Activated naive CD4-positive, alpha-beta T cell treated with anti-CD3 and anti-CD28 coated beads, Interleukin-2, amount 10 ng/mL, durations not matched to agents 7 days and 5 days (primary cell): Measurements from ENCODE around the gene RAD51B.
A peak's percentile ranks its signal among the peaks of the same experiment; 100 is the strongest.

Experiments
- CTCF ChIA-PET: fragments of 350-600 bp; sonication (Branson Sonifier 250); formaldehyde crosslinking; loops from one replicate; lab custom pipeline; 2021; ENCODE audit warnings: antibody characterized with exemption; lab: Charles Lee
- DNase-seq: peaks from one replicate; pipeline ENCODE4 v3.0.0-alpha.2; 2020
- H3K27ac Mint-ChIP-seq: one replicate; pipeline ENCODE4 v1.8.0; 2021; ENCODE audit warnings: mild to moderate bottlenecking, moderate library complexity, mixed read lengths
- H3K27me3 Mint-ChIP-seq: one replicate; pipeline ENCODE4 v1.8.0; 2021; ENCODE audit warnings: mild to moderate bottlenecking, mixed read lengths
- H3K36me3 Mint-ChIP-seq: one replicate; pipeline ENCODE4 v1.8.0; 2021; ENCODE audit warnings: mixed read lengths
- H3K4me1 Mint-ChIP-seq: one replicate; pipeline ENCODE4 v1.8.0; 2021; ENCODE audit warnings: mixed read lengths
- H3K4me3 Mint-ChIP-seq: one replicate; pipeline ENCODE4 v1.8.0; 2021; ENCODE audit warnings: mild to moderate bottlenecking, moderate library complexity, mixed read lengths
- H3K9me3 Mint-ChIP-seq: one replicate; pipeline ENCODE4 v1.8.0; 2021; ENCODE audit warnings: mixed read lengths

Gene RAD51B

GRCh38 chr14:67819563-67820421 is at the start of gene RAD51B:
Gene RAD51B (plus strand): TSS chr14:67819779.
- no peaks in the 10 kb centered on the region for H3K36me3 Mint-ChIP-seq
- peaks cover 55% of the 10 kb centered on the region for H3K4me1 Mint-ChIP-seq
- H3K27ac Mint-ChIP-seq, result peak within 1 kb of the TSS; percentile 92
- CTCF ChIA-PET, result no interaction called here
- peak within 1 kb of the TSS; percentile 94 for H3K4me3 Mint-ChIP-seq
- H3K27me3 Mint-ChIP-seq, result no peaks in the 10 kb centered on the region
- peak; percentile 91 for DNase-seq
- no peaks in the 10 kb centered on the region for H3K9me3 Mint-ChIP-seq

DNA sequence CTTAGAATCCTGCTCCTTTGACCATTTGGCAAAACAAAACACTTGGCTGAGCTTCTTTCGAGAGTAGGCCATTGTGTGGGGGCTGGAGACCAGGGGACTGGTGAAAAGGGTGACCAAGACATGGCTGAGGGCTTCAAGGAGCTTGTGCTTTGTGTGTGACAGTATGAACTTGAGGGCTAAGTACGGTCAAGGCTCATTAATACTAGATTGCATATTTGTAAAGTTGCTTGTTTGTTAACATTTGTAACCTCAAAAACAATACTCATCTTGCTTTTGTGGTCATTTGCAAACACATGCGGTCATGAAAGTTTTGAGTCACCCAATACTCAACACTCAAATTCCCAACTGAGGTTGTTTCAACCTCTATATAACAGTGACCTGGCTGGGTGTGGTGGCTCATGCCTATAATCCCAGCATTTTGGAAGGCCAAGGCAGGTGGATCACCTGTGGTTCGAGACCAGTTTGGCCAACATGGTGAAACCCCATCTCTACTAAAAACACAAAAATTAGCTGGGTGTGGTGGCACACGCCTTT is 45.7 kb upstream of the RAD51B start:
- CTCF ChIA-PET, result no interaction called here
- Mint-ChIP-seq H3K27ac (no peak overlapping the region), H3K36me3 (peaks cover 51% of the 10 kb centered on the region), H3K4me3 (no peak overlapping the region), H3K9me3 (no peaks in the 10 kb centered on the region), H3K4me1 (no peaks in the 10 kb centered on the region), H3K27me3 (no peaks in the 10 kb centered on the region)
- DNase-seq, result no peak

DNA sequence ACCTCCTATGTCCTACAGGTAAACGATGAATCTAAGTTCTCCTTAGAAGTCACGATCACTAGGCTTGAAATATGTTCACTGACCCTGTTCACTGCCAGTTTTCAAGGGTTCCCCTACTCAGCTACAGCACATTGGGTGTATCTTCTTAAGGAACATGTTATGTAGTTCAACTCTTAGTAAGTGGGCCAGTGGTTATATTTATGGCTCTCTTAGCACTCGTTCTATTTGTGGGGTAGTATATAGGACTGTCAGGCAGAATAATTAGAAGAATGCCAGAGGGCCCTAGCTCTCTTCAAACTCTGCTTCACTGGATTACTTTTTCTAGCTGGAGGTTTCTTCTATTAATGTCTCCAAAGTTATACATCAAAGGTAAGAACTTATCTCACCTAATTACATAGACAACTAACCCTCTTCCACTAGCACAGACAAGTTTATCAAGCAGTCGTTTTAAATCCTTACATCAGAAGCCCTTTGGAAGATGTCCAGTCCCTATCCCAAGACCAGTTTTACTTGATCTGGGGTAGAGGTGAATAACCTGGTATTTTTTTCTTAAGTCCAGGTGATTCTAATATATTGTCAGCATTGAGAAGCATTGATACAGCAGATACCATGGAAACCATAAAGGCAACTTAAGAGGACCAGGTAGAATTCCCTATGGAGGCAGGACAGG is 42.8 kb upstream of the RAD51B start:
- H3K36me3 Mint-ChIP-seq, result peaks cover 51% of the 10 kb centered on the region
- no peak overlapping the region for H3K4me3 Mint-ChIP-seq
- H3K27me3 Mint-ChIP-seq, result no peaks in the 10 kb centered on the region
- no peak overlapping the region for H3K27ac Mint-ChIP-seq
- no peaks in the 10 kb centered on the region for H3K9me3 Mint-ChIP-seq
- CTCF ChIA-PET, result no interaction called here
- DNase-seq, result no peak
- no peaks in the 10 kb centered on the region for H3K4me1 Mint-ChIP-seq

DNA sequence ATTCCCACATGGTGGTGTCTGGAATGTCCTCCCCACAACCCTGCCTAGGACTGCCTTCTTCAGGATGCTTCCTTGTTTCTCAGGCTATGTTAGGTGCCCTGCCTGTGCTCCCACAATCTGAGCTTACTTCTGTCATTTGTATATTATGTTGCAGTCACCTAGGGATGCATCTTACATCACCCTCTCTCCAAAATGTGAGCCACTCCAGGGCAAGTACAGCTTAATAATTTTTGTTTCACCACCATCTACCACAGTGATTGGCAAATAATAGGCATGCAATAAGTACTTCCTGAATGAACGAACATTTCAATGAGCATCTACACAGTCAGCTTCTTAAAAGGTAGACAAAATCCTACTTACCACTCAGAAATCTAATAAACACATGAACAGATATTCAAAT is 40.8 kb upstream of the RAD51B start:
- H3K4me3 Mint-ChIP-seq, result no peak overlapping the region
- DNase-seq, result no peak
- peaks cover 42% of the 10 kb centered on the region for H3K36me3 Mint-ChIP-seq
- H3K27ac Mint-ChIP-seq, result no peak overlapping the region
- H3K9me3 Mint-ChIP-seq, result no peaks in the 10 kb centered on the region
- no peaks in the 10 kb centered on the region for H3K4me1 Mint-ChIP-seq
- CTCF ChIA-PET, result interaction anchor here (1.3 kb wide), 1 partner anchor 11 kb away, joined by 3 read pairs; no protein-coding TSS in a partner anchor
- no peaks in the 10 kb centered on the region for H3K27me3 Mint-ChIP-seq

DNA sequence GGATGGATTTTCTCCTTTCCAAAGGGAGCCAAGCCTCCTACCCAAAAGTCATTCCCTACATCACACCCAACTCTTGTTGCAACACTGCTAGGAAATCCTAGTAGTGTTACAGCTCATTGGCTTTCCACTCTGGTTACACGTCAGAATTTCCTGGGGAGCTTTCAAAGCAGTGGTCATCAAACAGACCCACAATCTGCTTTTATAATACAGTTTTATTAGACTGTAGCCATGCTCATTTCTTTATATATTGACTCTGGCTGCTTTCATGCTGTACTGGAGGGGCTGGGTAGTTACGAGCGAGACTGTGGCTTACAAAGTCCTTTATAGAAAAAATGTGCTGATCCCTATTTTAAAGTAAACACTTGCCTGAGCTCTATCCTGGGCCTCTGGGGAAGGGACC is 37.5 kb upstream of the RAD51B start:
- Mint-ChIP-seq H3K4me1 (no peaks in the 10 kb centered on the region), H3K9me3 (no peaks in the 10 kb centered on the region), H3K4me3 (no peak overlapping the region), H3K27ac (no peak overlapping the region), H3K36me3 (peaks cover 44% of the 10 kb centered on the region), H3K27me3 (no peaks in the 10 kb centered on the region)
- CTCF ChIA-PET, result no interaction called here
- no peak for DNase-seq

DNA sequence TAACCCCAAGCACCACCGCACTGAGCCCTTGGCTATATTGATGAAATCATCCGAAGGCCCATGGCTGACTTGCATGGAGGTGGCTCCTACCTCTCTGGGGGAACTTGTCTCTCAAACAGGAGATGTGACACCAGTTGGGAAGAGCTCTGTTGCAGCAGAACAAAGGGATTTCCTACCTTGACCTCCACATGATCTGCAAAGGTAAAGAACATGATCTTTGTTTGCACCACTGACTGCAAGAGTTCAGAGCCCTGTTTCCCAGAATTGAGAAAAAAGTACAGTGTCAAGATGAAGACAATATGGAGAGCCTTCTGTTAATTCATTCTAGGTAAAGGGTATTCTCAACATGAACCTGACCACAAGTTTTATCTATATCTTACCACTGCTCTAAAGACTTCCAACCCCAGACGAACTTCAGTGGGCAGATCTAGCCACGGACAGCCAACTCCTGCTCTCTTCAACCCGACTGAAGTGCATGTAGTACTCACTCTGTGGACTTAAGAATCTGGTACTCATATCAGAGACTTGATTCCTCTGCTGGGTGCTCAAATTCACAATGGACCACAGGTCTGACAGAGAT is 35.2 kb upstream of the RAD51B start:
- no peak overlapping the region for H3K4me3 Mint-ChIP-seq
- H3K27ac Mint-ChIP-seq, result no peak overlapping the region
- no peaks in the 10 kb centered on the region for H3K27me3 Mint-ChIP-seq
- H3K9me3 Mint-ChIP-seq, result no peaks in the 10 kb centered on the region
- no peak for DNase-seq
- CTCF ChIA-PET, result no interaction called here
- peaks cover 47% of the 10 kb centered on the region for H3K36me3 Mint-ChIP-seq
- H3K4me1 Mint-ChIP-seq, result no peaks in the 10 kb centered on the region

DNA sequence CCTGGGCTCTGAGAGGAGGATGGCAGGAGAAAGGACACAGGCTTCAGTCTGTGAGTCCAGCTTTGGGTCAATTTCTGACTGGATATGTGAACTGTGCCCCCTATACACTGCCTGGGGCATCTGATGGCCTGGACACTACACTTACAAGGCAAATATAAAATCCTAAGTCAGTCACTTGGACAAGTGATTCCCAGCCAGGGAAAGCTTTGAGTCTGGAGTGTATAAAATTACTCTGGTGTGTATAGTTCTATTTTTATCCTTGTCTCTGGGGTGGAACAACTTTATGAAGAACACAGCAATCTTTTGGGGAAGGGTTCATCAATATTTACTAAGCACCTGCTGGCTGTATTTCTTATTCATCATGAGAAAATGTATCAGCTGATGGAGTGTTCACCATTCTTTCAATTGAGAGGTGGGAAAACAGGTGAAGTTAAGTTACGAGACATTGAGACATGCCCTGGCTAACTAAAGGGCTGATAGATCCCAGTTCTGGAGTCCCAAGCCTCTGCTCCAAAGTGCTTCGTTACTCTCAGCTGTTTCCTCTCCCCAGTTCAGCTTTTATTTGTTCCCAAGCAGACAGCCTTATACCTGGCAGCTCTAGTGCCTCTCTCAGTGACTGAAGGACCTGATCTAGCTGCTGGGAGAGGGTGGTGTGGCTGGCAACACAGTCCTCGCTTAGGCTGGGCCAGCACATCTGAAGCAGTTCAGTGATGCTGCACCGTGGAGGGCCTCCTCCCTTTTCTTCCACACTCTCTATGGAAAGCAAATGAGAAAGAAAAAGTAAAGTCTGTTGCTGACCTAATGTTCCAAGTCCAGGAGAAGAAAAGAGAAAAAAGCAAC is 34.1 kb upstream of the RAD51B start:
- Mint-ChIP-seq H3K4me1 (no peaks in the 10 kb centered on the region), H3K27me3 (no peaks in the 10 kb centered on the region), H3K36me3 (peaks cover 51% of the 10 kb centered on the region), H3K4me3 (no peak overlapping the region), H3K27ac (no peak overlapping the region), H3K9me3 (no peaks in the 10 kb centered on the region)
- CTCF ChIA-PET, result no interaction called here
- no peak for DNase-seq

DNA sequence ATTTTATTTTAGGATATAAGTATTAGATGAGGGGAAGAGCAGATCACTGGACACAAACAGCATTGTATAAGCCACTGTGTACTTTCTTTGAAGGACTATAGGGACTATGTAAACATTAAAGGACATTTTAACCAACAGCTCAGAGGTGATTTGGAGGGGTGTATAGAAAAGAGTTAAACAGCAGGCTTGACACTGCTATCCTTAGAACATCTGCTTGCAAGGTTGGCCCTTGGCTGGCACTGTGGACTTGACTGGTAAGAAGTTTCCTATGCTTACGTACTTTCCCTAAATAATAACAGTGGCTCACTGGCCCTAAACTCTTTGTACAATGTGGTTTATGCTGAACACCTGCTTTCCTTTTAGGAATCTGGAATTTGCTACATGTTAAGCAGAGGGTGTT is 31.9 kb upstream of the RAD51B start:
- H3K4me3 Mint-ChIP-seq, result no peak overlapping the region
- CTCF ChIA-PET, result no interaction called here
- H3K4me1 Mint-ChIP-seq, result no peaks in the 10 kb centered on the region
- H3K36me3 Mint-ChIP-seq, result peaks cover 47% of the 10 kb centered on the region
- no peak overlapping the region for H3K27ac Mint-ChIP-seq
- DNase-seq, result no peak
- H3K27me3 Mint-ChIP-seq, result no peaks in the 10 kb centered on the region
- no peaks in the 10 kb centered on the region for H3K9me3 Mint-ChIP-seq

DNA sequence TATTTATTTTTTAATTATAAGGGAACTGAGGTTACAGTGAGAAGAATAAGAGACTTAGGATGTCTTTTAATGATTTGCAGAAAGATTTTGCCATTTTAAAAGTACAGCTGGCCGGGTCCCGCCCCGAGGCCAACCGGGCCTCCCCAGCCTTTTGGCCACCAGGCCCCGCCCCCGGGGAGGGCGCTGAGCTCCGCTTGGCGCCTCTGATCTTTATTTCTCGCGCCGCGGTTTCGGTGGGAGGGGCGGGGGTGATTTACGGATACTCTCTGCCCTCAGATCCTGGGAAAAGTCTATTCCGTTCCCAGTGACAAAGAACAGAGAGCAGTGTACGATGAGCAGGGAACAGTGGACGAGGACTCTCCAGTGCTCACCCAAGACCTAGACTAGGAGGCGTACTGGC is 20.8 kb upstream of the RAD51B start:
- CTCF ChIA-PET, result no interaction called here
- no peaks in the 10 kb centered on the region for H3K9me3 Mint-ChIP-seq
- H3K27me3 Mint-ChIP-seq, result no peaks in the 10 kb centered on the region
- peaks cover 33% of the 10 kb centered on the region for H3K36me3 Mint-ChIP-seq
- no peaks in the 10 kb centered on the region for H3K4me1 Mint-ChIP-seq
- no peak for DNase-seq
- H3K27ac Mint-ChIP-seq, result no peak overlapping the region
- no peak overlapping the region for H3K4me3 Mint-ChIP-seq

- H3K4me3 Mint-ChIP-seq, result no peak overlapping the region
Measured at GRCh38 chr14:67800743-67801142, 18.8 kb upstream of the RAD51B start.

DNA sequence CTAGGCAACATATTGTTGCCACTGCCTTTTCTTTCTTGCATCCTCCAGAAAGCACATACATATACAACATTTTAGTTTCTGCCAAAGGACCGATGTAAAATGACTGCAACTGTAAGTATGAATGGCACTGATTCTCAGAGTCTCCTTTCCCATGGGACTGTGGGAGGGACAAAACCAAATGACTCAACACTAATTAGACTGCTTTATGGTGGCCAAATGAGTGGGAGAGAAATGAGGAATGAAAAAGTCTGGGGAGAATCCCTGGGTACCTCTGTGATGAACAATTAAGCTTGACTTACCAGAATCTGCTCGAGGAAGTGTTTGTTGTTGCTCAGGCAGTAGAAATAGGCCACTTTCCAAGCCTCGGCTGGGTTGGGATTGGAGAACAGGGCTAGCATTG is 13.3 kb upstream of the RAD51B start:
- no peaks in the 10 kb centered on the region for H3K9me3 Mint-ChIP-seq
- no peaks in the 10 kb centered on the region for H3K4me1 Mint-ChIP-seq
- H3K27ac Mint-ChIP-seq, result no peak overlapping the region
- no peak overlapping the region for H3K4me3 Mint-ChIP-seq
- CTCF ChIA-PET, result interaction anchor here (0.6 to 1.2 kb wide), 2 partner anchors 10 to 1038 kb away, joined by 3 to 4 read pairs; partner anchors contain the start of gene ZFYVE26
- DNase-seq, result no peak
- H3K27me3 Mint-ChIP-seq, result no peaks in the 10 kb centered on the region
- H3K36me3 Mint-ChIP-seq, result peaks cover 35% of the 10 kb centered on the region

More at GRCh38 chr14:67800743-67801142, 18.8 kb upstream of the RAD51B start:
- Mint-ChIP-seq H3K27me3 (no peaks in the 10 kb centered on the region), H3K4me1 (no peaks in the 10 kb centered on the region), H3K9me3 (no peaks in the 10 kb centered on the region), H3K36me3 (peaks cover 41% of the 10 kb centered on the region), H3K27ac (no peak overlapping the region)
- CTCF ChIA-PET, result no interaction called here
- DNase-seq, result no peak

DNA sequence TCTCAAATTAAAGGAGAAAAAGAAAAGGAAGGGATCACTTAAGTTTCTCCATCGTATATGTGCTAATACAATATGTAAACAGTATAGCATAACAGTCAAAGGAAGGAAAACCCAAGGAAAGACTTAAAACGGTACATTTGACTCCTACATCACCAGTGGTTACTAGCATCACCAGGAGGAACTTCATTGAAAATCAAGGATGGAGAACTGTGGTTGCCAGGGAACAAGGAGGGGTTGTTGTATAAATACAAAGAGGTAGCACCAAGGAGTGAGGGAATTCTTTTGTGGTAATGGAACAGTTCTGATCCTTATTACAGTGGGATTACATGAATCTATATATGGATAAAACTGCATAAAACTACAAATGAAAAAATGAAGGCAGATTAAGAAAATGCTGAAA is 4.8 kb upstream of the RAD51B start:
- H3K4me3 Mint-ChIP-seq, result peak overlapping the region; percentile 93
- H3K27me3 Mint-ChIP-seq, result no peaks in the 10 kb centered on the region
- no peak overlapping the region for H3K27ac Mint-ChIP-seq
- peaks cover 51% of the 10 kb centered on the region for H3K4me1 Mint-ChIP-seq
- peaks cover 8% of the 10 kb centered on the region for H3K36me3 Mint-ChIP-seq
- CTCF ChIA-PET, result no interaction called here
- no peaks in the 10 kb centered on the region for H3K9me3 Mint-ChIP-seq
- no peak for DNase-seq

GRCh38 chr14:67815573-67816225 is 3.9 kb upstream of the RAD51B start:
- Mint-ChIP-seq H3K27ac (peak overlapping the region; percentile 97), H3K9me3 (no peaks in the 10 kb centered on the region), H3K36me3 (peaks cover 6% of the 10 kb centered on the region), H3K4me1 (peaks cover 60% of the 10 kb centered on the region), H3K27me3 (no peaks in the 10 kb centered on the region), H3K4me3 (peak overlapping the region; percentile 93)
- peak; percentile 33 for DNase-seq
- CTCF ChIA-PET, result interaction anchor here (2.0 kb wide), 1 partner anchor 456 kb away, joined by 6 read pairs; the partner anchor contains the start of genes ATP6V1D and EIF2S1
